Fibroblast of skin of scalp (primary cell): ENCODE measurements around the gene UNC5CL. TPM values are rescaled to one million over a fixed set of nuclear protein-coding genes. Genes with fewer than 3 reads are reported as not detected.

Experiments
- DNase-seq: peaks from one replicate; pipeline ENCODE4 v3.0.0-alpha.2; 2013
- polyA plus RNA-seq, 2 experiments: library from polyadenylated mRNA; unstranded; fragments of 120-200 nt; gene quantifications; one replicate each; pipeline ENCODE4 v1.2.1, GENCODE V29; 2013; ENCODE audit not compliant: insufficient read length in 2 of 2

UNC5CL gene
- polyA plus RNA-seq (2013, experiment 1 of 2; ENCODE audit: insufficient read length): not detected
- 0.10 TPM for polyA plus RNA-seq (2013, experiment 2 of 2; ENCODE audit: insufficient read length)

DNA sequence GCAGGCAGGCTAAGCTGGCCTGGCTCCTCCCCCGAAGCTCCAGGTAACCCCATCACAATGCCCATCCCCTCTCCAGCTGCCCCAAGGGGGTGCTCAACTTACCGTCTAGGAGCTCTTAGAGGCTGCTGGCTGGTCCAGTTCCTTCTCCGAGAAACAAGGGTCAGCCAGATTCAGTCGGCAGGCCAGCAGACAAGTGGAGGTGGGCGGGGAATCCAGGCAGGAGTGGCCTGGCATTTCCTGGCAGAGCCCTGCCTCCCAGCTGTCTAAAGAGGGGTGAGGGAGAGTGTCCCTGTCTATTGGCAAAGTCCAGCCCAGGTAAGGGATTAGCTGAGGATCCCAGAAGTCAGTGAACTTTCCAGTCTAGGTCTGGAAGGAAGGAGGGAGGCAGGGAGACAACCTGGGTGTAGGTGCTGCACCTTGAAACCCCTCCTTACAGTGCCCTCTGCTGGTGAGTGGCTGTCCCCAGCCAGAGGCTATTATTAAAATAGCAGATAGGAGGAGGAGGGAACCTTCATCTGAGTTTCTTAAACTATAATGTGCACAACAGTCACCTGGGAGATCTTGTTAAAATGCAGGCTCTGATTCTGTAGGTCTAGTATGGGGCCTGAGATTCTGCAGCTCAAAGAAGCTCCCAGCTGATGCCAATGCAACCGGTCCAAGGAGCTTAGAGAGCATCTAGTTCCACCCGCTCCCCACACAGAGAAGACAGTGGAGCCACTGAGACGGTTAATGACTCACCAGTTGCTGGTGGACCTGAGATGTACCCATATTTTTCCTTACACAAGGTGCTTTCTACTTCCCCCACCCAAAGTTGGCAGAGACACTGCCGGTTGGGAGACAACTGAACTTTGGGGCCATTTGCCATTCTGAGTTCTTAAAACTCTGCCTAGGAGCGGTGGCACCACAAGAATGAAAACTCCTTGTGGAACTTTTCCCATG, at the start of gene UNC5CL:
Gene UNC5CL (minus strand): TSS at position 162 of the 939 bp plus-strand sequence. CDS start 4,147 bp downstream, outside the sequence.
- DNase-seq: no peak

- peak; percentile 14 for DNase-seq
Measured at GRCh38 chr6:41088451-41088850, 49.4 kb upstream of the UNC5CL start.

GRCh38 chr6:41085182-41085581, 46.2 kb upstream of the UNC5CL start:
- DNase-seq: no peak

GRCh38 chr6:41083072-41083471, 44.1 kb upstream of the UNC5CL start:
- DNase-seq: no peak

DNA sequence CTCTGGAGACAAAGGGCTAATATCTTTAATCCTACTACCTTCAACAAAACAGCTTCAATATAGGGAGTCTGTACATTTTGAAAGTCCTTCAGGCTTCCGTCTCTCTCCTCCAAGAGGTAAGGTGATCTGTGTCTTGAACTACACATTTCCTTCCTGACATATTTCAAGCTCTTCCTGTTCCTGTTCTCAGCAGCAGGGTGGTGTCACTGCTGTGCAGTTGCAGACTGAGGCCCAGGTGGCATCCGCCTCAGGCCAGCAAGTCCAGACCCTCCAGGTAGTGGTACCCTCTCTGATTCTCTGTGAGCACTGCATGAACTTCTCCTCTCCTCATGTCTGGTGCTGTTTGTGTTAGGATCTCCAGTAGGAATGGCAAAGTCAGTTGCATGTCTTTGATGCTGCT, 41.6 kb upstream of the UNC5CL start:
- DNase-seq: no peak

DNA sequence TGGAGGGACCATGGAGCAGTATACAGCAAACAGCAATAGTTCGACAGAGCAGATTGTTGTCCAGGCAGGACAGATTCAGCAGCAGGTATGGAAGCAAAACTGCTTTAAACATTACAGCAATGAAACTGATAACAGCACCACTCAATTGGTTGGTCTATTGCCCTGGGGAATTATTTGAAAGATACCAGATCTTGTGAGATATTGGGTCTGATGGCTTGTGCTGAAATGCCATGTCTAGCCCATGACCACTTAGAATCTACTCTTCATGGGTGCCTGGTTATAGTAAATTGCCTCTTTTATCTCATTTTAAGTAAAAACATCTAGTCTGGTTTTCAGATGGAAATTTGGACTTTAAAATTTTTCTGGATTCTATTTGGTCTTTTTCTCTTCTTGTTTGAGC, 40.1 kb upstream of the UNC5CL start:
- DNase-seq: no peak

DNA sequence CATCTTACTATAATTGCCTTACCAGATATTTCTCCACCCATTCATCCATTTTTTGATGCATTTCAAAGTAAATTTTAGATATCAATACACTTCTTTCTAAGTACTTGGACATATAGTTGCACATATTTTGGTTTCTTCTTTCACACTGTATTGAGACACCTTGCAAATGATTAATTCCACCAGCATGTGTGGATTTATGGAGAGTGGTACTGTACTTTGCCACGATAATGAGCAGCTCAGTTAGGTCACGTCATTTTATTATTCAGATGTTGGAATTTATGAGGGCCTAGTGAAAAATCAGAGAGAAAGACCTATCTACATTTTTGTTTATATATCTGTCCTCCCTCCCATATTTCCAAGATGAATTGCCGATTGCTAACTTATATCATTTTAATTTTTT, 39.1 kb upstream of the UNC5CL start:
- no peak for DNase-seq

GRCh38 chr6:41077536-41077935, 38.5 kb upstream of the UNC5CL start:
- DNase-seq: no peak

GRCh38 chr6:41075651-41076626, 36.9 kb upstream of the UNC5CL start:
- DNase-seq: no peak

- DNase-seq: no peak
Measured at GRCh38 chr6:41074692-41075436, 35.8 kb upstream of the UNC5CL start.

- no peak for DNase-seq
Measured at GRCh38 chr6:41073968-41074691, 35.1 kb upstream of the UNC5CL start.

- peak; percentile 74 for DNase-seq
Measured at GRCh38 chr6:41073203-41073967, 34.4 kb upstream of the UNC5CL start.

DNA sequence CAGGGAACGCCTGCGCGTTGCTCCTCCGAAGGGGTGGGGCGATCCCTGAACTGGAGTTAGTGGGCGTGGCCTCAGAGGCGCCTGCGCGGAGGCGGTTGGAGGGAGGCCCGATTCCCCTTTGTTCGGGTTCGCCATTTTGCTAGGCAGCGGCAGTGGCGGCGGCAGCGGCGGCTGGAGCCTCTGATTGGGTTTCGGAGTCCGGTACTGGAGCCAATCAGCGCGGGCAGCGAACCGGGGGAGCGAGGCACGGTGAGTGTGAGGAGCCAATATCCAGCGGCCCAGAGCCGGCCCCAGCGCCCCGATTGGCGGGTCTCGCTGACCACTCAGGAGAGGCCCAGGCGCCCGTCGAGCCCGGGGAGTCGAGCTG, 33.8 kb upstream of the UNC5CL start, which contains the start of gene NFYA:
Gene NFYA (plus strand): TSS at position 139 of the 367 bp plus-strand sequence. CDS start 6,116 bp downstream, outside the sequence.
- DNase-seq: no peak

DNA sequence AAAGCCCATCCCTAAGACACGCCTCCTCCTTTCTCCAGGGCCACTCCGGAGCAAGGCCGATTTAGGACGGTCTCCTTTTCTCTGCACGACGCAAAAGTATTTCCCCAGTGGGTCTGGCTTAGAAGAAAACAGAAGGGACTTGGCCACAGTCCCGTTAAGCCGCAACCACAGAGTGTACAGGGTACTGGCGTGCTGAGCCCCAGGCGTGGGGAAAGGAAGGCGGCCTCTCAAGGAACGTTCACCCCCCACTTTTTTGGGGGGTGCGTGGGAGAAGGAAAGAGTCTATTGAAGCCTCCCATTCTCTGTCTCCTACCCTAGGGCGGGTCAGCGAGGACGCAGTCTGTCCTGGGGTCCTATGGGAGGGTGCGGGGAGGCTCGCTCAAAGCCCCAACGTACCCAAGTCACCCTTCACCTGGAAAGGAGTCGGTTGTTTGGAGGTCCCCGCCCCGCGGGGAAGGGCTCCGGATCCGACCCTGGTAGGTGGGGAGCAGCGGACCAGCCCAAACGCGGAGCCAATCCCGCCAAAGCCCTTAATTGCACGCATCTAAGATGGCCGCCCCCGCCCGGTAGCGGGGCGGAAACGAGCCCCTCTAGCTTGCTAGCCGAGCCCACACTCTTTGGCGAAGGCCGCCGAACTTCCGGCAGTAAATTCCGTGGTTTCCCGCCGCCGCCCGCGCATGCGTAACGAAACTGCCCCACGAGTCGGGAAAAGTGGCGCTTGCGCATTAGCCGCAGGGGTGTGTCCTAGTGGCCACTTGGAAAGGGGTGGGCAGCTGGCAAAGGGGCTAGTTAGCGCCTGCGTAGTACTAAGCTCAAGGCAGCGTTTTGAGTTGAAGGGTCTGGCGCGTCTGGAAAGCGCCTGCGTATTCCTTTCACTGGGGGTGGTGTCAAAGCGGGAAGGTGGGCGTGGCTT, 33.2 kb upstream of the UNC5CL start, which contains the start of gene OARD1:
Gene OARD1 (minus strand): TSS at position 434 of the 913 bp plus-strand sequence. CDS start 722 bp downstream, outside the sequence.
- peak; percentile 100 for DNase-seq

DNA sequence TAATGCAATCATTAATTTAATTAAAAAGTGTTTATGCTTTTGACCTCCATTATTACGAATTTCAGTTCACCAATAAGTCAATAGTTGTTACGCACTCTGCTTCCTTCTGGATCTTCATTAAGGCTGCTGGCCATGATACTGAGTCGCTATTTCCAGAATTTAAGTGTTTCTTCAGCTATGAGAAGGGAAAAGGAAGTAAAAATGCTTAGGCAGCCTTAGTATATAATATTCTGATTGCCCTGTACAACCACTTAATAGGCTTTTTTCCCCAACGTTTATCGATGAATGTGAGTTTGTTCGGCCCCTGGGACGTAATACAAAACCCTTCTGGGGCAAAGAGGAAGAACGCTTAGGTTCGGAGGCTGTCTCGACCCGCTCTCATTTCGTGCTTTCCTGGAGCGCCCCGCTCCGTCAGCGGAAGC, 32.5 kb upstream of the UNC5CL start:
- no peak for DNase-seq

GRCh38 chr6:41066867-41067304, 27.9 kb upstream of the UNC5CL start:
- DNase-seq: peak; percentile 81

GRCh38 chr6:41065550-41066026, 26.6 kb upstream of the UNC5CL start:
- DNase-seq: no peak

- no peak for DNase-seq
Measured at GRCh38 chr6:41064841-41065240, 25.8 kb upstream of the UNC5CL start.

DNA sequence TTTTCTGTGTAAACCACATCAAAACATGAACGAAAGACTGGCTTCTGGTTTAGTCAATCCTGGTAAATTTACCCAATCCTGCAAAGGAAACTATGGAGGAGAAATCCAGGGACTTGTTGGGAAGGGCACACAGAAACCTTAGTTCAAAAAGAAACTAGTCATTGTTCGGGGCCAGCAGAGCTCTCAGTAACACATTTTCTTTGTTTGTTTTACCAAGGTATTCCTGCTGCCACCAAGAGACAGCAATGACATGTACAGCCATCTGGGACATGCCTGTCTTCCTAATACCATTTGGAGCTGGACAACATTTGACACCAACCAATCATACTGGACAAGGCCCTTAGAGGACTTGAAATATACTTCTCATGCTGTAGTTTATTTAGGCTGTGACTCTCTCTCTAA, 24.9 kb upstream of the UNC5CL start:
- DNase-seq: no peak
